ENCODE data around the gene MICU1.
A peak's percentile ranks its signal among the peaks of the same experiment; 100 is the strongest.

MICU1 gene

GRCh38 chr10:72630144-72630543 lies 4.3 kb upstream of the MICU1 start:
- no peak for DNase-seq

GRCh38 chr10:72626444-72626754 lies 520 bp upstream of the MICU1 start:
- no peak for DNase-seq

DNA sequence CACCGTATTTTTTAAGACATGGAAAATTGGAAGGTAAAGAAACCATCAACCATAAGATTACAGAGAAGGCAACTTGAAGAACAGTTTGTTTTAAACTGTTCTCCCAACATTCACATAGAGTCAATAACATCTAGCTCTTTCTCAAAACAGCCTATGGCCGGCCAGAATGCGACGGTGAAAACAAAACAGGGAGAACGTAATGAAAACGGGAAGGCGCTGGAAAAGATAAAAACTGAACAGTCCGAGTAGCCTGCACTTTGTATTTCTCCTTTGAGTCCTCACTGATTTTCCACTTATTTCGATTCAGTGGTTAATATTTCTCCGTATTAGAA lies 637 bp downstream of the MICU1 start:
- no peak for DNase-seq

DNA sequence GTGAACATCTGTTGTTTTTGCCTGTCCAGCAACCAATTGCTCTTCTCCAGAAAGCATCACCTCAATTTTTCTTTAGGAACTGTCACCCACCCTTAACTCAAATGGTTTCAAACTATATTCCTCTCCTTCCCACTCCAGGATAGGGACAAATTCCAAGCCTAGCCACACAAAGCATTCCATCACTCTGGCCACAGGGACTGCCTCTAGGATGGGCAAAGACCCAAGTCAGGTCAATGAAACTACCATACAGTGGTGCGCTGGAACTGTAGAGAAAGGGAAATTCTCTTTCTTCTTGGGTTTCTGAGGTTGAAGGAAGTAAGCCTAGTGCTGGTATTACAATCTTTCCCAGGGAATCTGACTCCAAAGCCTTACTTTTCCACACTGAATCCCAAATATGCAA lies 3.6 kb downstream of the MICU1 start:
- DNase-seq = no peak

GRCh38 chr10:72616716-72617115 lies 9.2 kb downstream of the MICU1 start:
- DNase-seq = no peak

- DNase-seq = no peak
Observed at GRCh38 chr10:72615970-72616369, 9.9 kb downstream of the MICU1 start.

- no peak for DNase-seq
Observed at GRCh38 chr10:72612203-72612826, 13.6 kb downstream of the MICU1 start.

DNA sequence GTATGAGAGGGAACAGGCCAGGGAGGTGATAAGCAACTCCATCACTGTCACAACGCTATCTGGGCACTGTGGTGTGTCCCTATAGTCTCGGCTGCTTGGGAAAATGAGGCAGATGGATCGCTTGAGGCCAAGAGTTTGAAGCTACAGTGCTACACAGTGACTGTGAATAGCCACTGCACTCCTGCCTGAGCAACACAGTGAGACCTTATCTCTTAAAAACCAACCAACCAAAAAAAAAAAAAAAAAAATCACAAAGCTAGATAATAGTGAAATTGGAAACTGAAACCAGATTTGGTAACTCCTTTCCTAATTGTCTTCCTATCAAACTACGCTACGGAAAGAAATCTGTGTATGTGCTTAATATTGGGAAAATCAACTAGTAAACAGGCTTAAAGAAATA lies 14.1 kb downstream of the MICU1 start:
- no peak for DNase-seq

DNA sequence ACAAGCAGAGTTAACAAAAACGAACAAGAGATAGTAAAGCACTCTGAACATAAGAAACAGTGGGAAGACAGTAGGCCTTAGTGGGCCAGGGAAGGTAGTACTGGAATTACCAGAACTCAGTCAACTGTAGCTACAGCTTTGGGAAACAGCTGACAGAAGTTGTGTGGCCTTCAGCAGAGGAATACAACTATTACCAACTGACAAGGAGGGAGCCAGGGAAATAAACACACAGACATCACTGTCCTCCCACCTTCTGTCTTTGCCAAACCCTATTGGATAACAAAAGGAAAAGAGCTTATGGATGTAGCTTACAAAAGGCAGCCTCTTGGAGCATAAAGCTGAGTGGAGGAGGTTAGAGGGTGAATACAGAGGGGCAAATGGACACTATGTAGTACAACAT lies 15.4 kb downstream of the MICU1 start:
- no peak for DNase-seq

- no peak for DNase-seq
Observed at GRCh38 chr10:72605122-72605521, 20.8 kb downstream of the MICU1 start.

- no peak for DNase-seq
Observed at GRCh38 chr10:72601144-72601543, 24.7 kb downstream of the MICU1 start.

DNA sequence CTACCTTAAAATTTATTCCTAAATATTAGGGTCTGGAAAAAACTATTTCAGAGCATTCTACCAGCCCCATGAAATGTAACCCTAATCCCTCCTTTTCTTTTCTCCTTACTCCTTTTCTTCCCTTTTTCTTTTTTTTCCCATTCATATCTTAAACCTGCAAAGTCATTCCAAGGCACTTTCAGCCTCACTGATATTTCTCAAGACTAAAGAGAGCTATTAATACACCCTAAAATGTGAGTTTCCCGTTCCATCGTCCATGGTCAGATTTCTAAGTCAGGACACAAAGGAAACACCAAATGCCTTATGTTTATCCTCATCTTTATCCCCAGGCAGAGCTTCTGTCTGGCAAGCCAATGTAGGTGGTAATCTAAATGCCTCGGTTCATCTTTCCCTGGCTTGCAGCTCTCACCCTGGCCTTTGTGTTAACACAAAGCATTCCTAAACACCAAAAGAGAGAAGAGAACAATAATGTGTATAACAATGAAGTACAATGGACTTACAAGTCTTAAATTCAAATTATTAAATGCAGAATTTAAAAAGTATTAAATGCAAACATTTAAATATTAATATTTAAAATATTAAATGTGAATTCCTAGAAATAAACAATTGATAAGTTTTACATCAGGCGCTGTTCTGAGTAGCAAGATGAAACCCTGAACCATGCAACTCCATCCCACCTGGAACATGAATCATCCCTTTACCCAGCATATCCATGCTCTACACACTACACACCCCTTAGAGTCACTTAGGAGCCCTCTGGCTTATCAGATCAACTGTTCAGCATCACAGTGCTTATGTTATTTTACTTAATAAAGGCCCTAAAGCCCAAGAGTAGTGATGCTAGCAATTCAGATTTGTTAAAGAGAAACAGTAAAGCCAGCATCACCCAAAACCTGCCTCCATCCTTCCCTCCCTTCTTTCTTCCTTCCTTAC lies 26.8 kb downstream of the MICU1 start:
- DNase-seq = no peak

- no peak for DNase-seq
Observed at GRCh38 chr10:72597897-72598296, 28.0 kb downstream of the MICU1 start.

DNA sequence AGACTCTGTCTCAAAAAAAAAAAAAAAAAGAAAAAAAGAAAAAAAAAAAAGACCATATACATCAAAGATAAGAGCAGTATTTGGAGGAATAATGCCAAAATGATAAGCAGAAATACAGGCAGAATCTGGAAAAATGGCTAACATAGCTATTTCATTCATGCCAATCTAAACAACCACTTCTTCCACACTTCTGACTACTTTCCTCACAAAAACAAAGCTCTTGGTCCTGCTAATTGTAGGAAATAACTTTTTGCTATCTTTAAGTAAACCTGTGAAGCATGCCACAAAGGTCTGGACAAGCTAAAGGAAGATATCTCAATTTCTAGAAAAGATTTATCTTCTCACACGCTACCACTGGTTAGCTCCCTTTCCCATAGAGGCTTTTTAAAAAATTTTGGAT lies 30.4 kb downstream of the MICU1 start:
- DNase-seq = no peak

GRCh38 chr10:72593963-72594362 lies 31.9 kb downstream of the MICU1 start:
- no peak for DNase-seq

DNA sequence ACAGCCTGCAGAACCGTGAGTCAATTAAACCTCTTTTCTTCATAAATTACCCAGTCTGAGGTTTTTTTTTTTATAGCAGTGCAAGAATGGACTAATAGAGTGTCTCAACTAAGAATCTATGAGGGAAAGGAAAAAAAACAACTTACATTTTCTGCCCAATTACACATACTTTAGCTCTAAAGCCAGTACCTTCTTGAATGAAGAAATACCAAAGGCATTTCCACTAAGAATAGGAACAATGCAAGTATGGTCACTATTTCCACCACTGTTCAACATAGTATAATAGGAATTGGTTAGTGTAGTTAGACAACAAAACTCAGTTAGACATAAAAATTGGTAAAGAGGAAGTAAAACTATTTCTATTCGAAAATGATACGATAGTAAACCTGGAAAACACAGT lies 37.6 kb downstream of the MICU1 start:
- DNase-seq = no peak

GRCh38 chr10:72587568-72587967 lies 38.3 kb downstream of the MICU1 start:
- no peak for DNase-seq

- DNase-seq = no peak
Observed at GRCh38 chr10:72574636-72575035, 51.2 kb downstream of the MICU1 start.

DNA sequence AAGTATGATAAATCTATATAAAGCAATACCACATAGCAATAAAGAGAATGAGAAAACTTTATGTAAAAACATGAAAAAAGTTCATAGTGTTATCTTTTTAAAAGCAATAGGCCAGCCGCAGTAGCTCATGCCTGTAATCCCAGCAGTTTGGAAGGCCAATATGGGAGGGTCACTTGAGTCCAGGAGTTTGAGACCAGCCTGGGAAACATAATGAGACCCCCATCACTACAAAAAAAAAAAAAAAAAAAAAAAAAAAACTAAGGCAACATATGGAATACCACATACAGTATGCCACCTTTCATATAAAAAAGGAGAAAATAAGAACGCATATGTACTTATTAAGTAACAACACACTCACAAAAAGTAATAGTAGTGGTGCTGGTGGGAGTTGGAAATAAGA lies 52.8 kb downstream of the MICU1 start:
- no peak for DNase-seq

DNA sequence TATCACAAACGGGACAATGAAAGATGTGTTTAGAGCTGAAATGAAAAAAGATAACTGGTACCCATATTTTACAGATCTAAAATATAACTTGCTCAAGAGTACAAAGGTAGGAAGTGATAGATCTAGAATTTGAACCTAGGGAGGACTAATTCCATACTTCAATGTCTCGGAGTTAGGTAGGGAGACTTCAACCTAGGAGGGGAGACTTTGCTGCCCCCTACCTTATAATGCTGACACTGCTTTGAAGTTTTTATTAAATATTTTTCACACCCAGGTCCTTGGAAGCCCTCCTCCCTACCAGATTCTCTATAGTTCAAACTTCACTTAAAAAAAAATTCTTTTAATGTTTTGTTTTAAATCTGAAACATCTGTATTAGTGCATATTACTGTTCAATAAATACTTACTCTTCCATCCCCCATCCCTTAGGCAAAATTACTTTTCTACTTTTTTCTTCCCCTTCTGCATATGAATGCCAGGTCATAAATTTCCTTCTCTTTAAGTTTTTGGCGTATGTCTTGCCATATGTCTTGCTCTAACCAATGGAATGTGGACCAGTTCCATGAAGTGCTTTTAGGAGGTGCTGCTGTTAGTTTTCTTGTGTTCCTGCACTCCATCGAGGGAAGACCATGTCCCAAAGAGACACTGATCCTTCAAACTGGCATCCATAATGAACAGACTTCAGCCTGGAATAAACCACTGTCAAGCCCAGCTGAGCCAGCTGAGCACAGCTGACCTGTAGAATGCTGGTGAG lies 57.8 kb downstream of the MICU1 start:
- no peak for DNase-seq

GRCh38 chr10:72567421-72567820 lies 58.5 kb downstream of the MICU1 start:
- DNase-seq = no peak

GRCh38 chr10:72564596-72564995 lies 61.3 kb downstream of the MICU1 start:
- peak in 1 of 5 donors; percentile 67 for DNase-seq

DNA sequence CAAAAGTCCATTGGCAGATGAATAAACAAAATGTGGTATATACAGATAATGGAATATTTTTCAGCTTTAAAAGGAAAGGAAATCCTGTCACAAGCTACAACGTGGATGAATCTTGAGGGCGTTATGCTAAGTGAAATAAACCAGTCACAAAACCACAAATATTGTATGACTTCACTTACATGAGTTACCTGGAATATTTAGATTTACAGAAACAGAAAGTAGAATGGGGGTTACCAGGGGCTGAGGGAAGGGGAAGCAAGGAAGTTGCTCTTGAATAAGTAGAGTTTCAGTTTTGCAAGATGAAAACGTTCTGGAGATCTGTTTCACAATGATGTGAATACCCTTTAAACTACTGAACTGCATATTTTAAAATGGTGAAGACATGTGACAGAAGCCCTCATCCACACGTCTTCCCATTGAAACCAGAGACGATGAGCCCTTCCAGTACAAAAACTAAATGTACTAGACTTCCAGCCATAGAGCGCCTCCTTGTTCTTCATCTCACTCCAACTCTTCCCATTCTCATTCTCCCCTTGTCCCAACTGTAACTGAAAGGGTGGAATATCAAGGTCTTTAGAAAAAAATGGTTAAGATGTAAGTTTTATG lies 62.4 kb downstream of the MICU1 start:
- peak in 1 of 5 donors; percentile 79 for DNase-seq

Measured in T-helper 1 cell (primary cell).